NCI-H526 treated with DMSO at 0.1 percent for 48 hours (cell line): ENCODE measurements around the gene CCDC88C.
"Not testable (repeated sequence)": the region's sequence is repeated elsewhere in the genome, so short reads cannot be mapped to it uniquely, and the experiment has no call there.

ENCODE experiments used
- DNase-seq: peaks from one replicate; lab custom pipeline; 2025; lab: John Stamatoyannopoulos, UW

CCDC88C gene

DNA sequence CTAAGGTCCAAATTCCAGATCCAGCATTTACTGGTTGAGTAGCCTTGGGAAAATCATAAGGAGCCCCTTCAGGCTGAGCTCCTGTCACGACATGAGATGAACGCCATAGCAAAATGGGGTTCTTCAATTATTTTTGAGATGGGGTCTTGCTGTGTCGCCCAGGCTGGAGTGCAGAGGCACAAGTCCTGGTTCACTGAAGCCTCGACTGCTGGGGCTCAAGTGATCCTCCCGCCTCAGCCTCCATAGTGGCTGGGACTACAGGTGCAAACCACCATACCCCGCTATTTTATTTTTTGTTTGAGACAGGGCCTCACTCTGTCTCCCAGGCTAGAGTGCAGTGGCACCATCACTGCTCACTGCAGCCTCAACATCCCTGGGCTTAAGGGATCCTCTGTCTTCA lies 147.4 kb downstream of the CCDC88C start:
- DNase-seq = no peak

DNA sequence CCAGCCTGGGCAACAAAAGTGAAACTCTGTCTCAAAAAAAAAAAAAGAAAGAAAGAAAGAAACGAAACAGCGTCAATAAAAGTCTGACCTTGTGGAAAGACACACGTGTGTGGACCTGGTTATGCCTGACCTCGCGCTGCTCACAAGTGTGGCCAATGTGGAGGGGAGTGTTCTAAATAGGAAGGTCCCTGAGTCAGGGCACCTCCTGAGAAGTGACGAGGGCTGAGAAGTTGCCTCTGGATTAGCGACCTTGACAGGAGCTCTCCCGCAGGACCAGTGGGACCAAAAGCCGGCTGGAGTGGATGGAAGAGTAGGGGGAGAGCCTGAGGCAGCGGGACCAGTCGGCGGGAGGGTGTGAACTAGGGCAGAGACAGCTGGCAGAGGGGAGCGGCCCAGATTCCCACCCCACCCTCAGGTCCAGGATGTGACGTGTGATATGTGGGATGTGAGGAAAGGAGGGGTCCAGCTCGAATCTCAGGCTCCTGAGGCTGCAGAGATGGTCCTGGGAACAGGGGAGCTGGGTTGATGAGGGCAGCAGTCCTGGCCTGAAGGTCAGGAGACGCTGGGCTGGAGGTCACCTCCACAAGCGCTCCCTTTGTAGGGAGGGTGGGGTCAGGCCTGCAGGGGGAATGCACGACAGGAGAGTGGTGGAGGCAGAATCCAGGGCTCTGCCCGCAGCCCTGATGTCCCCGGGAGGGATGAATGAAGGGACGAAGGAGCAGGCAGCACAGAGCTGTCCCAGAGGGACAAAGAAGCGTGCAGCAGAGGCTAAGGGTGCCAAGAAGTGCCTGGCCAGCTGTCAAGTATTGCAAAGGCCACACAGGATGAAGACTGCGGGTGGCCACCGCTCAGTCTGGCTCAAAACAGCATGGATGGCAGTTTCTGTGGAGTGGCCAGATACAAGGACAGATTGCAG lies 148.3 kb downstream of the CCDC88C start:
- DNase-seq = no peak

DNA sequence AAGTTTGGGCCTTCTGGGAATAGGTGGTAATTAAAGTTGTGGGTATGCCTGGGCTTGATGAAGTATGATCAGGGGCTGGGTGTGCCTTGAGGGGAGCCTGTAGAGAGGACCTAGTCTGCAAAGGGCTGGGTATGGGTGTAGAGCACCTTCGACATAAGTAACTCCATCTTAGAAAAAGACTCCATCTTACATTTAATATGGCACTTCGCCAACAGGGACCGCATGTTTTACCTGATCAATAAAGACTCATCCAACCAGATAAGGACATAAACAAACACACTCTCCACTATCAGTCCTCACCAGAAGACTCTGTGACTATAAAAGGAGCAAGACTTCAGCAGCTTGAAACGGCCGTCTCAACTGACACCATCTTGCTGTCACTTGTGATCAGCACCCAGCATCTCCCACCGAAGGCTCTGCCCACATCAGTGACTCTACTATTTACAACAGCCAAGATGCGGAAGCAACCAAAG lies 149.6 kb downstream of the CCDC88C start:
- no peak for DNase-seq

DNA sequence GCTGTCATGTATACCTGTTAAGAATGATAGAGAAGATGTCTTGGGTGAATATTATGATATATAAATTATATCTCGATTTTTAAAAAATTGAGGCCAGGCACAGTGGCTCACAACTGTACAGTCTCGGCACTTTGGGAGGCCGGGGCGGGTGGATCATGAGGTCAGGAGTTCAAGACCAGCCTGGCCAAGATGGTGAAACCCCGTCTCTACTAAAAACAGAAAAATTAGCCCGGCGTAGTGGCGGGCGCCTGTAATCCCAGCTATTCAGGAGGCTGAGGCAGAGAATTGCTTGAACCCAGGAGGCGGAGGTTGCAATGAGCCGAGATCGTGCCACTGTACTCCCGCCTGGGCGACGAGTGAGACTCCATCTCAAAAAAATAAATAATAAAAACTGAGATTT lies 151.3 kb downstream of the CCDC88C start:
- not testable (repeated sequence) for DNase-seq

DNA sequence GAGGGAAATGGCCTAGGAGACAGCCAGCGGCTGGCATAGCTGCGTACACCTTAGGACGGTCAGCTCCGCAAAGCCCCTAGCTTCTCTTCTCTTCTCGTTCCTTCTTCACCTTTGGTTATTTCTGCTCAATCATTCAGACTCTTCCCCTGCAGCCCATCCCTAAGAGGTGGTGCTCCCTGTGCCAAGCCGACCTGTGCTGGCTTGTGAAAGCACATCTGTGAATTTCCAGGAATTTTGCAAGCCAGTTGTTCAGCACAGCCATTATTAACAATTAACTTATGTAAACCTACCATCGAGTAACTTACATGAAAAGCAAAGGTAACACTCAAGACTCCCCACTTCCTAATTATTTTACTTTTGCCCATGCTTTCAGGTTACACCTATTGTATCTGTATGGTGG lies 152.2 kb downstream of the CCDC88C start:
- DNase-seq = no peak

DNA sequence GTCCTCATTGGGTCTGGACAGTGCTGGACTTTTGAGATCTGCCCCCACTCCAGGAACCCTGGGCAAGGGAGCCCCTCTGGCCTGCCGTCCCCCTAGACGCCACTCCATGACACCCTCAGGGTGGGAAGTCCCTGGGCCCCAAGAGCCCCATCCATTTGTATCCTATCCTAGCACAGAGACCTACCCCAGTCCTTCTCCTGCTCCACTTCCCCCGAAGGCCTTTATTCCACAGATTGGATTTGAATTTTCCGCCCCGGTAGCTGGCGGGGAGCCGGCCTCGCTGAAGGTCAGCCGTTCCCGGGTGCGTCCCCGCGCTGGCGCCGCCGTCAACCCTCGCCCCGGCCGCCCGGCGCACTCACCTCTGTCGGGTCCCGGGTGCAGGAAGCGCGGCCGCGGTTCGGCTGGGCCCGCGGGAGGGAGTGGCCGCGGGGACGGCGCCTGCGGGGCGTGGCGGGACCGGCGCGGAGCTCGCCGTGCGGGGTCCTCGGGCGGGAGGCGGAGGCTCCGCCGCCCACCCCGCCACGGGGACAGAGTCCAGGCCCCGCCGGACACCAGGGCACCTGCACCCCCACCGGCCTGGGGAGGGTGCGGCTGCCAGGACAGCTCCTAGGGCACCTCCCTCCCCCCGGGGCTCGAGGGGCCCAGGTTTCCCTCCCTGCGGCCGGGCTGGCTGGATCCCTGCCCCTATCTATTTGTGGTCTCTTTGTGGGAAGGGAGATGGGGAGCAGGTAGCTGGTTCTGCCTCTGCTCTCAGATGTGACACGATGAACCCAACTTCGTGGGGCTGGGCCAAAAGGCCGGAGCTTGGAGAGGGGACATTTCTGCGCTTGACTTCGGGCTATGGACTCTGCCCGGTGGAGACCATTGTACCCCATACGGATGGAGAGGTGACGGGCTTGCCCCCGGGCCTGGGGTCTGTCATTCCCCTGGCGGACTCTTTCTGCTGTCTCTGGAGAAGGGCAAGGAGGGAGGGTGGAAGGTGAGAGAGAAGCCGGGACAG lies 153.2 kb downstream of the CCDC88C start:
- DNase-seq = no peak

DNA sequence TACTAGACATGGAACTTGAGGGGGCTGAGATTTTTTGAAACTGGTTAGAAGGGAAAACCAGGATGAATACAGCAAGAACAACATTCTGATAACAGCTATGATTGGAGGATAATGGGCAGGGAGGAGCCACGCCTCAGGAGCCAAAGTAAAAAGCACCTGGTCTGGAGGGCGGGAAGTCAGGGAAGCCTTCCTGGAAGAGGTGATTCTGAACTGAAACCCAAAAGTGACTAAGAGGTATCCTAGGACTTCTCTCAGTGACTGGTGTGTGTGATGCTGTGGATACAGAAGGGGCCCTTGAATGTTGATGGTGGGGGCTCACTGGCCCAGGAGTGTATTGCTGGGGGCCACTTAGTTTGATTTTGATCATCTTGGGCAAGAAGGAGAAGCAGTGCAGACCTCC lies 154.3 kb downstream of the CCDC88C start:
- no peak for DNase-seq

DNA sequence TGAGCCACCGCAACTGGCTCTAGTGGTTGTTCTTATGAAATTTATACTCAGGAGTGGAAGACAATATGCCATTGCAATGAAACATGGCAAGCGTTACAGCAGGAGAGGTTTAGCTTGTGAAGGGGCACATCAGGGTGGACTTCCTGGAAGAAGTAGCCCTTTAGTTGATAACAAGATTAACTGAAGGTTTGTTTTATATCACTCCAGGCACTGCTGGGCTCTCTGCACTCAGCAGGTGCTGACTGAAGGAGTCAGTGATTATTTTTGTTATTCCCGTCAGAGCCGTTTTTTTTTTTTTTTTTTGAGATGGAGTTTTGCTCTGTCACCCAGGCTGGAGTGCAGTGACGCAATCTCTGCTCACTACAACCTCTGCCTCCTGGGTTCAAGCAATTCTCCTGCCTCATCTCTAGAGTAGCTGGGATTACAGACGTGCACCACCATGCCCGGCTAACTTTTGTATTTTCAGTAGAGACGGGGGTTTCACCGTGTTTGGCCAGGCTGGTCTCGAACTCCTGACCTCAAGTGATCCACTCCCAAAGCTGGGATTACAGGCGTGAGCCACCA lies 155.6 kb downstream of the CCDC88C start:
- DNase-seq = no peak

DNA sequence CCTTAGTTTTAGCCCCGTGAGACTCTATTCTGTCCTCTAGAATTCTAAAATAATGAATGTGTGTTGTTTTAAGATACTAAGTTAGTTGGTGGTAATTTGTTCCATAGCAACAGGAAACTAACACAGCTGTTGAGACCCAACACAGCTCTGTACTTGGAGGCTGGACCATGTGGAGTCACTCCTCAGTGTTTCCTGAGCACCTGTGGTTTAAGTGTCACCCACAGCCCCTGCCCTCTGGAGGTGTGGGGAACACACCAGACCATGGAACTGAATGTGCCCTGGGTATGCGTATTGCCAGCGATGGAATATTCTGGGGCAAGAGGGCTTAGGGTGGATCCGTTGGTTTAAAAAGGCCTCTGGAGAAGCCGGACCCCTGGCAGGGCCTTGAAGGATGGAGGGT lies 156.5 kb downstream of the CCDC88C start:
- no peak for DNase-seq

DNA sequence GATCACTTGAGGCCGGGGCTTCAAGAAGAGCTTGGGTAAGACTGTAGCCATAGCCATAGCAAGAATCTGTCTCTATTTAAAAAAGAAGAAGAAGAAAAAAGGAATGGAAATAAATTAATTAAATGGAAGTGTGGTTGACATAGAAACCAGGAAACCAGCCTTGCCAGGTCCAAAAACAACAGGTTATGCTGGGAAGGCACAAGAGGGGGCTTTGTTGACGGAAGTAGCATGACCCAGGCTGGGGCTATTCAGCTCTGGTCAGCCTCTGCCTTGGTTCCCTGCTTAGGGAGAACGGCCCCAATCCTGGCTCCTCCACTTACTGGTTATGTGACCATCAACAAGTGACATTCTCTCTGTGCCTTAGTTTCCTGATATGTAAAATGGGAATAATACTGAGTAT lies 158.7 kb downstream of the CCDC88C start:
- DNase-seq = no peak

DNA sequence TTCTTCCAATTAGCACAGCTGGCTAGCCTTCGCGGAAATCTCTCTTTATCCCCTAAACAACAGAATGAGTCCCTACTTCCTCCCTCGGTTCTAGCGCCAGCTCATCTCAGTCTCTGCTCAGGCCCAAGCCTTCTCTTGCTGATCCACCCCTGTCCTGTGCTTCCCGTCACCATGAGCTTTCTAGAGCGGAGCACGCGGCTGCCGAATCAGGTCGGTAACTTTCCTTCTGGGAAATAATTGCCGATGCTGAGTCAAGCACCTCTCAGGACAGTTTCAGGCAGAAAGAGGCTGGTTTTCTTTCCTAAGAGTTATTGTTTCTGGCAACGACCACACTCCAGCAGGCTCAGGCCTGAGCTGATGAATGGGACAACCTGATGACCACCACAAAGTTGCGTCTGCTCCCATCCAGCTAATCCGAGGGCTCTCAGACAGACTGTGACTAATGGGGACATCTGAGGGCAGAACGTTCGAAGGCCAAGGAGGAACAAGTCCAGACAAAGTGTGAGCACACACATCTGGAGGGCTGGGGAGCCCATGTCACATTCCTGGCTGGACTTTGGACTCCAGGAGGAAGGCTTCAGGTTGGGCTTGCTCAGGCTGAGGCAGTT lies 159.5 kb downstream of the CCDC88C start:
- DNase-seq = no peak

DNA sequence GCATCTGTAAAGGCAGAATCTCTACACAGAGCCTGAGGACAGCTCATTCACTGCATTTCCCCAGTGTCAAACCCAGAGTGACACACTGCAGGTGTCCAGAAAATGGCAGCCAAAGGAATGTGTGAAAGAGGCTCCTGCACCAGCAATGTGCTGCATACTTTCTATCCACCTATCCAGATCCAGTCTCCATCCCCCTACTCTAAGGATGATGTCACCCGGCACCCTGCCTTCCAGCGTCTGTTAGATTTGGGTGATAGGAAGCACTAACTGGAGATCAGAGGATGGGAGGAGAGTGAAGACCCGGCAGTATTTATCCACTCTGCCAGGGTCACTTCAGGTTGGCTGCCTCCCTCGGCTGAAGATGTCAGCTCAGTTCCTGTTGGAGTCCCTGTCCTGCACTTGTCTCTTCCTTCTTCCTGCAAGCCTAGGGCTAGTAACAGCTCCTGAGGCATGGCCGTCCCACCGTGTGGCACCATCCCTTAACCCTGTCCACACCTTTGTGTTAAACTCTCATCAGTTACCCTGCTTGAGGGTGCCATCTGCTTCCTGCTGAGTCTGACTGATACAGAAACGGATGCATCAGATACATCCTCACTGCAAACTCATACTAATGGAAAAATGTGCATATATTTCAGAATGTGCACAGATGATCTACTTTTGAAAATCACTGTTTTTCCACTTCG lies 160.2 kb downstream of the CCDC88C start:
- no peak for DNase-seq

DNA sequence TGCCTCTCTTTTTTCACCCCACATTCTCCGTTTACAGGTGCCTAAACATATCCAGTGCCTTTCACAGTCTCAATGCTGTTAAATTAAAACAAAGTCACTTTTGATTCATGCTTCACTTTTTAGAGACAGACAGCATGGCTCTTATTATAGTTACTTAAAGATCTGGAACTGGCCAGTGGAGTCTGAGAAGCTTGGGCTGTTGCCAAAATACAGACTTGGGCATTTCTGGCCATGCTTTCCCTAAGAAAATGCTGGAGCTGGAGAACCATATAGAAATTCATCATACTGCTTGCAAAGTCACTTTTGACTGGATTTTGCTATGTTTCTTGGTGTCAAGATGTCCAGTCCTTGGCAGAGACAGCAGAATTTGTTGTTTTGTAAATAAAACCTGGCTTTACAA lies 161.0 kb downstream of the CCDC88C start:
- DNase-seq = no peak

DNA sequence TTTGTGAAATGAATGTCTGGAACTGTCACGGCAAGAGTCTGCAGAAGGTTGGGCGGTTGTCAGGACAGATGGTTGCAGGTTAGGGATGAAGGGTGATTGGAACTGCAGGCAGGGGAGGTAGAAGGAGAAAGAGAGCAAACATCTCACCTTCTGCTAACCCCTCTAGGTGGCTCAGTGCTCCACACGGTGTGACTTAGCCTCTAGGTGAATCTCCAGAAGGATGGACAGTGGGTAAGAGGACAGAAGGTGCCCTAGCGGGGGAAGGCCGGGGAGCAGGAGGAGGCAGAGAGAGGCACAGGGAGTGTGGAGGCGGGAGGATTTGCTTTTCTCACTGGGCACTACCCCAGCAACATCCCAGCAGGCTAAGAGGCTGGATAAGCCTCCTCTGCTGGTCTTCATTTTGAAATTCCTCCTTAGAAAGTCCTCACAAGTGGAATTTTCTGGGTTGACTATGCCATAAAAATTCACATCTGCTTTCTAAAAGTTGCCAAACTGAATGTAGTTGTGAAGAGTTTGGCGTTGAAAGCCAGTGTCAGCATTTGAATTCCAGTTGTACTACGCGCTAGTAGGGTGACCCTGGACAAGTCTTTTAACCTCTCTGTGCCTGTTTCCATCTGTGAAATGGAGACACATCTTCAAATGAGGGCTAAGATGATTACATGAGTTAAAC lies 162.5 kb downstream of the CCDC88C start:
- no peak for DNase-seq

DNA sequence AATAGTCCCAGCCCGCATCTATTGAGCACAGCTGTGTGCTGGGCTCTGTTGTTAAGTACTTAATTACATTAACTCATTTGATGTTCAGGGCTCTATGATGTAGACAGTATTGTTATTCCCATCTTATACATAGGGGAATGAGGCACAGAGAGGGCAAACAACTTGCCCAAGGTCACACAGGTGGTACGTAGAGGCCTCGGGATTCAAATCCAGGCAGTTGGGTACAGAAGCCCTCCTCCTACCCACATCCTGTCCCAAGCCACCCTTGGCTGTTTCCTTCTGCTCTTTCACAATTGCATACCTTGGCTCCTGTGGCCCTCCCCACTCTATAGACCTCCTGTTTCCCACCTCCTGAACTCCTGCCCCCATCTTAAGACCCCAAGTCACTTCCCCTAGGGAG lies 163.2 kb downstream of the CCDC88C start:
- DNase-seq = no peak

DNA sequence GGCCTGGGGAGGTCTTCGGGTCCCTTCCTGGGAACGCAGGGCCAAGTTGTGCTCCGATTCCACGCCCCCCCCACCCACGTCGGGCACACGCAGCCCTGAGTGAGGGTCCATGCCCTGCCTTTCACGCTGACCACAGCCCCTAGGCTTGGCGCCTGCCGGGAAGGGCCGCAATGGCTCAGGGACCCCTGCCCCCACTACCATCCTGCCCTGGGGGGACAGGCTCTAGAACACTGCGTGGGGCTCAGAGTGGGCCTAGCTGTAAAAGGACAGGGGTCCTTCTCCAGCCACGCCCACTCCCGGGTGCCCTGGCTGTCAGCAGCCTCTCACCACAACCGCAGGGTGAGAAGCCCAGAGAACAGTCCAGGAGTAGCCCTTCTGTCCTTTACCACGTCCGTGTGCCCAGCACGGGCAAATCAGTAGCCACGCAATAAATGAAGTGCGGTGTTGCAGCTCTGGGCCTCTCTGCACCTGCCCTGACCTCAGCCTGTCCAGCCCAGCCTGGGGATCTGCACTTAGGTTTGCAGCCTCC lies 163.8 kb downstream of the CCDC88C start:
- DNase-seq = no peak

DNA sequence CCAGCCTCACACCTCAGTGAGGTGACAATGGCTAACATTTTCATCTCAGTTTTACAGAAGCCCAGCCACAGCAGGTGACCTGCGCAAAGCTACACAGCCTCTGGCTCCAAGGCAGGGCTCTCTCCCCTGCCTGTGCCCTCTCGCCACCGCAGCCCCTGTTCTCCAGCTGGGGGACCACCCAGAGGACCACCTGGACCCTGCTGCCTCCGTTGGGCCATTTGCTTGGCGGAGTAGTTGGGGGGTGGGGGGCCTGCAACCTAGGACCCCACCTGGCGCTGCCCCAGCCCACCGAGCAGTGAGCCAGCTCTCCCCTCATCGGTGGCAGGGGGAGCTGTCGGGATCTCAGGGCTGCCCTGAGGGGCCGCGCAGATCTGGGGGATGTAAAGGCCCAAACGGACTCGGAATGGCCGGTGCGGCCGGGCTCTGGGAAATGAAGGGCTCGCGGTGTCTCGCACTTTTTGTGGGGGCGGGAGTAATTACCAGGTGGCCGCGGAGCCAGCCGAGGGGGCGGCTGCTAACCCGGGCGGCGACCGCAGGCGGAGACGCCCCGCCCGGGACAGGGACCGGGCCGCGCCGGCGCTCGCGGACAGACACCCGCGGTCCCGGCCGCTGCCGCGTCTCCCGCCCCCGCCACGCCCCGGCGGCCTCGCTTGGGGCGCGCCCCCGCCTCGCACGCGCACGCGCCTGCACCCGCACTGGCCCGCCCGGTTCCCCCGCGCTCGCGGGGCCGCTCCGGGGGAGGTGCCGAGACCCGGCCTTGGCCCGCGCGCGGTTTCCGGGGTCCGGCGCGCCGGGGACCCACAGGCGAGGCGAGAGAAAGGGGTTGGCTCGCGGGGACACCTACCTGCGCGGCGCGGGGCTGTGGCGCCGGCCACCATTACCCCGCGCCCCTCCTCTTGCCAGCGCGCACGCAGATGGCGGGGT lies 164.5 kb downstream of the CCDC88C start:
- no peak for DNase-seq

DNA sequence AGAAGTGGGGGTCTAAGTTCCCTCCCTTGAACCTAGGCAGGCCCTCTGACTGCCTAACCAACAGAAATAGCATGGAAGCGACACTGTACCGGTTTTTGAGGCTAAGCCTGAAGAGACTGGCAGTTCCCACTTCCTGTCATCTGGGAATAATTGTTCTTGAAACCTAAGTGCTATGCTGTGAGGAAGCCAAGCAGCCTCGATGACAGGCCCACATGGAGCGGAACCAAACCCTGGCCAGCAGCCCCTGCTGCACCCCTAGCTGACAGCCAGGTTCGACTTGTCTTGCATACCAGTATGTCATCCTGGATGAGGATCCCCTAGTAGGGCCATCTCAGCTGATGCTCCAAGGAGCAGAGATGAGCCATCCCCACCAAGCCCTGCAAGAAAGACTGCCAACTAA lies 166.7 kb downstream of the CCDC88C start:
- no peak for DNase-seq

DNA sequence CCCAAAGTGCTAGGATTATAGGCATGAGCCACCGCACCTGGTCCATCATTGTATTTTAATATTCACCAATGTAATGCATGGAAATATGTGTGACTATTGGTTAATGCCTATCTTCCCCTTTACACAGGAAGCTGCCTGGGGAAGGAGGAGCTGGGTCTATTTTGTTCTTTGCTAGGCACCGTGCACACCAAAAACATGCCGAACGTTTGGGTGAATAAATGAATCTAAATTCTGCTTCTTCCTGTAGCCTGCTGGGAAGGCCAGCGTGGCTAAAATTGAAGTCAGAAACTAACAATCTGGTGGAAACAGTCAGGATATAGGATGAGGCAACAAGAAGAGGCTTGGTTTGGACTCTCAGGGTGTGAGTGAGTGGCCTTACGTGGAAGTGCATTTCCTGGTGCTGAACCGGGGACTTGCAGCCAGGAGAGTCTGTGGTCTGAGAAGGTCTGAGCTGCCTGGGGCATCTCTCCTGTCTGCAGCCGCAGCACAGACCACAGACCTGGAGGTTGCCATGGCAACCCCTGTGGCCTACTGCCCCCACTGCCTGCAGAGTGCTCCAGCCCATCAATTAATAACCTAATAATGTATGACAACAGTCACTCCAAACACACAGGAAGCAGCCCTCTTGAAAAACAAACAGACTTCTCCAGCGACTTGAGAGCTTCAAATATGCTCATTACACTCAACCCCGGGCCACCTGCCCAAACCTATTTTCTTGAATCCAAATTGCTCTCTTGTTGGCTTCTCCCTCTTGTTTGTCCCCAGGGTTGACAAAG lies 167.6 kb downstream of the CCDC88C start:
- no peak for DNase-seq
